IMR-90 (cell line): ENCODE data around the gene CELSR1. TPM values are rescaled to one million over a fixed set of nuclear protein-coding genes. Genes with fewer than 3 reads are reported as not detected.

Experiments
- ATAC-seq: fragments of 200-7000 bp; cut with Tn5 transposase; 2 replicates; pipeline ENCODE4 v1.9.1; 2020; ENCODE audit warnings: low read depth, mild to moderate bottlenecking, moderate library complexity
- BruUV-seq: library from RNA; stranded (reverse); fragments of 400-500 nt; replicated peaks from 2 replicates; lab custom pipeline; 2021; lab: Mats Ljungman, UMichigan
- CTCF ChIA-PET: fragments of 300-600 bp; formaldehyde crosslinking; extraction: SDS; loops from one replicate; lab custom pipeline; 2021; ENCODE audit warnings: antibody characterized with exemption; lab: Yijun Ruan, JAX
- POLR2A ChIA-PET: fragments of 300-600 bp; sonication (Branson Sonifier 250); formaldehyde crosslinking; loops from one replicate; lab custom pipeline; 2022; ENCODE audit warnings: antibody characterized with exemption; ENCODE audit not compliant: unreplicated experiment; lab: Charles Lee
- DNase-seq: peaks from one replicate; pipeline ENCODE4 v3.0.0; 2013
- H2AFZ ChIP-seq: replicated peaks from 2 replicates; pipeline ENCODE3; 2013; ENCODE audit warnings: low read length, mild to moderate bottlenecking; ENCODE audit not compliant: poor library complexity
- H2AK5ac ChIP-seq: 2 replicates; pipeline ENCODE4 v1.6.1; 2013; ENCODE audit warnings: low read depth, low read length, inconsistent platforms
- H2AK9ac ChIP-seq: replicated peaks from 2 replicates; pipeline ENCODE3; 2013; ENCODE audit warnings: mild to moderate bottlenecking, low read depth, low read length, moderate library complexity; ENCODE audit not compliant: poor library complexity
- H2BK120ac ChIP-seq: 2 replicates; pipeline ENCODE4 v1.6.1; 2013; ENCODE audit warnings: low read depth, low read length, inconsistent platforms
- H2BK15ac ChIP-seq: 3 replicates; pipeline ENCODE4 v1.6.1; 2013; ENCODE audit warnings: low read depth, low read length, inconsistent platforms
- H2BK20ac ChIP-seq: 2 replicates; pipeline ENCODE4 v1.6.1; 2013; ENCODE audit warnings: low read depth, mild to moderate bottlenecking, inconsistent platforms, low read length, moderate library complexity
- H2BK5ac ChIP-seq: 2 replicates; pipeline ENCODE4 v1.6.1; 2013; ENCODE audit warnings: mild to moderate bottlenecking, low read depth, low read length, inconsistent platforms; ENCODE audit not compliant: poor library complexity, severe bottlenecking
- H3K14ac ChIP-seq: replicated peaks from 2 replicates; pipeline ENCODE4 v1.6.1; 2013; ENCODE audit warnings: low read depth, low read length, inconsistent platforms
- H3K18ac ChIP-seq: 2 replicates; pipeline ENCODE4 v1.6.1; 2013; ENCODE audit warnings: low read depth, low read length, control low read depth
- H3K23ac ChIP-seq: 2 replicates; pipeline ENCODE4 v1.6.1; 2013; ENCODE audit warnings: low read depth, low read length, inconsistent platforms
- H3K27ac ChIP-seq: 2 replicates; pipeline ENCODE4 v1.5.1; 2013; ENCODE audit warnings: mild to moderate bottlenecking, control low read depth, low read length; ENCODE audit not compliant: insufficient read depth
- H3K27me3 ChIP-seq: 2 replicates; pipeline ENCODE4 v1.6.1; 2013; ENCODE audit warnings: low read length; ENCODE audit not compliant: control insufficient read depth, insufficient read depth
- H3K36me3 ChIP-seq: 2 replicates; pipeline ENCODE4 v1.6.1; 2013; ENCODE audit warnings: low read length, mixed read lengths; ENCODE audit not compliant: control insufficient read depth, insufficient read depth
- H3K4ac ChIP-seq: 2 replicates; pipeline ENCODE4 v1.6.1; 2013; ENCODE audit warnings: low read depth, low read length, inconsistent platforms
- H3K4me1 ChIP-seq: 2 replicates; pipeline ENCODE4 v1.6.1; 2013; ENCODE audit warnings: low read length, mixed read lengths; ENCODE audit not compliant: control insufficient read depth, insufficient read depth
- H3K4me2 ChIP-seq: 2 replicates; pipeline ENCODE4 v1.6.1; 2013; ENCODE audit warnings: low read depth, mild to moderate bottlenecking, control low read depth, low read length, moderate library complexity
- H3K4me3 ChIP-seq: 2 replicates; pipeline ENCODE4 v1.5.1; 2013; ENCODE audit warnings: low read depth, mild to moderate bottlenecking, control low read depth, low read length, moderate library complexity; ENCODE audit not compliant: insufficient read depth
- H3K56ac ChIP-seq: 2 replicates; pipeline ENCODE4 v1.6.1; 2013; ENCODE audit warnings: low read length, inconsistent platforms; ENCODE audit not compliant: insufficient read depth; ENCODE audit errors: extremely low read depth
- H3K79me1 ChIP-seq, 2 experiments: 2 replicates each; pipeline ENCODE4 v1.6.1; 2013; ENCODE audit warnings: low read length in 2 of 2, inconsistent platforms in 1 of 2, low read depth in 1 of 2
- H3K9ac ChIP-seq: 2 replicates; pipeline ENCODE4 v1.6.1; 2013; ENCODE audit warnings: low read depth, low read length, control low read depth
- H3K9me1 ChIP-seq: 2 replicates; pipeline ENCODE4 v1.6.1; 2013; ENCODE audit warnings: low read length, inconsistent platforms; ENCODE audit not compliant: insufficient read depth
- H3K9me3 ChIP-seq: 2 replicates; pipeline ENCODE4 v1.6.1; 2013; ENCODE audit warnings: low read length; ENCODE audit not compliant: control insufficient read depth, insufficient read depth
- H4K20me1 ChIP-seq: 2 replicates; pipeline ENCODE4 v1.6.1; 2013; ENCODE audit warnings: low read length, inconsistent platforms; ENCODE audit not compliant: insufficient read depth
- H4K5ac ChIP-seq: 2 replicates; pipeline ENCODE4 v1.6.1; 2013; ENCODE audit warnings: mild to moderate bottlenecking, low read depth, low read length, control low read depth
- H4K8ac ChIP-seq, 2 experiments: 2 replicates each; pipeline ENCODE4 v1.6.1; 2013; ENCODE audit warnings: low read depth in 2 of 2, low read length in 2 of 2, control low read depth in 1 of 2, inconsistent platforms in 1 of 2
- H4K91ac ChIP-seq: 2 replicates; pipeline ENCODE4 v1.6.1; 2013; ENCODE audit warnings: low read depth, low read length, inconsistent platforms; ENCODE audit not compliant: insufficient read depth
- BHLHE40 ChIP-seq: fragments of 150-350 bp; IDR thresholded peaks from 2 replicates; pipeline ENCODE4 v1.6.1; 2016; ENCODE audit warnings: mild to moderate bottlenecking, low read depth, low read length
- CTCF ChIP-seq: conservative IDR thresholded peaks from 2 replicates; pipeline ENCODE4 v1.5.1; 2012; ENCODE audit warnings: mild to moderate bottlenecking, low read depth, low read length, improper control_type of control experiment
- FOS ChIP-seq: fragments of 150-350 bp; IDR thresholded peaks from 2 replicates; pipeline ENCODE4 v1.6.1; 2016; ENCODE audit warnings: low read depth, low read length
- MAFK ChIP-seq: IDR thresholded peaks from 2 replicates; pipeline ENCODE4 v1.6.1; 2012; ENCODE audit warnings: low read depth, low read length, improper control_type of control experiment
- MXI1 ChIP-seq: IDR thresholded peaks from 2 replicates; pipeline ENCODE4 v1.6.1; 2012; ENCODE audit warnings: low read depth, mild to moderate bottlenecking, low read length, moderate library complexity, borderline replicate concordance
- NFE2L2 ChIP-seq: fragments of 150-350 bp; IDR thresholded peaks from 2 replicates; pipeline ENCODE4 v1.6.1; 2016; ENCODE audit warnings: low read depth, mild to moderate bottlenecking, low read length
- RCOR1 ChIP-seq: IDR thresholded peaks from 2 replicates; pipeline ENCODE4 v1.6.1; 2012; ENCODE audit warnings: mild to moderate bottlenecking, low read length, improper control_type of control experiment; ENCODE audit not compliant: insufficient replicate concordance
- RFX5 ChIP-seq: IDR thresholded peaks from 2 replicates; pipeline ENCODE4 v1.8.0; 2012; ENCODE audit warnings: low read depth, mild to moderate bottlenecking, low read length, moderate library complexity
- SMC3 ChIP-seq: fragments of 150-350 bp; IDR thresholded peaks from 2 replicates; pipeline ENCODE4 v1.6.1; 2016; ENCODE audit warnings: low read depth, mild to moderate bottlenecking, antibody characterized with exemption, low read length, moderate library complexity
- USF2 ChIP-seq: fragments of 150-350 bp; IDR thresholded peaks from 2 replicates; pipeline ENCODE4 v1.6.1; 2017; ENCODE audit warnings: mild to moderate bottlenecking, antibody characterized with exemption, low read length, low read depth
- WGBS, 2 experiments: methylation state at CpG; one replicate each; pipeline versions ENCODE4 v1.1.5 to v1.1.7; 2013; ENCODE audit warnings: missing lambda C conversion rate in 2 of 2; ENCODE audit not compliant: insufficient read length in 1 of 2; ENCODE audit errors: extremely low coverage in 2 of 2; 5-methylcytosine and 5-hydroxymethylcytosine counted together
- dilution Hi-C: fragments of 300-500 bp; cut with HindIII; formaldehyde crosslinking; loops from one replicate; pipeline ENCODE4 v1.14.3; 2018; ENCODE audit warnings: low sequenced_read_pairs; ENCODE audit not compliant: unreplicated experiment
- in situ Hi-C: fragments of 300-500 bp; cut with MboI; formaldehyde crosslinking; loops from 3 replicates; pipeline ENCODE4 v1.14.3; 2019; ENCODE audit warnings: low sequenced_read_pairs, inconsistent platforms, mixed read lengths
- intact Hi-C: fragments of 100-400 bp; cut with micrococcal nuclease; formaldehyde crosslinking; loops from 2 replicates; pipeline ENCODE4 v1.10.0; 2022
- polyA plus RNA-seq, 3 experiments: library from polyadenylated mRNA; depleted of rRNA; stranded (reverse); fragments of >200 nt; gene quantifications; 2 replicates each; pipeline ENCODE4 v1.2.3, GENCODE V29; 2012; ENCODE audit warnings: low replicate concordance in 1 of 3
- total RNA-seq: library from RNA; depleted of rRNA; stranded (reverse); fragments of >200 nt; gene quantifications from 2 replicates; pipeline ENCODE4 v1.2.3, GENCODE V29; 2012

The CELSR1 gene
- total and polyA plus RNA-seq, 2 of the 4 experiments (the other 2 are of a cell fraction), result 0.36 to 0.82 TPM

- no peak for TF ChIP-seq SMC3
These were observed 7.8 kb upstream of the CELSR1 start (continued) for GRCh38 chr22:46545086-46545792.

- Histone ChIP-seq H3K27ac (no peak overlapping the region), H2BK15ac (no peak overlapping the region), H4K91ac (no peak overlapping the region), H2BK20ac (no peak overlapping the region), H3K18ac (no peak overlapping the region), H4K5ac (no peak overlapping the region), H2BK5ac (no peak overlapping the region), H2AK9ac (peak overlapping the region; percentile 2), H2AFZ (peak overlapping the region; percentile 77), H3K27me3 (peaks cover 21% of the 10 kb centered on the region), H3K36me3 (no peaks in the 10 kb centered on the region), H4K20me1 (no peaks in the 10 kb centered on the region), H3K9me1 (peaks cover 15% of the 10 kb centered on the region), H2BK120ac (no peak overlapping the region), H3K9ac (no peak overlapping the region), H2AK5ac (no peak overlapping the region), H3K14ac (no peak overlapping the region), H3K4ac (no peak overlapping the region), H3K56ac (no peak overlapping the region), H3K4me2 (no peak overlapping the region), H3K23ac (no peak overlapping the region), H3K9me3 (no peaks in the 10 kb centered on the region), H3K4me3 (no peak overlapping the region), H3K79me1 (no peaks in the 10 kb centered on the region), H3K4me1 (peaks cover 13% of the 10 kb centered on the region), H4K8ac (no peak overlapping the region)
- intact Hi-C loops, result loop anchor here (1.0 kb wide), 2 partner anchors 175 to 187 kb away; no protein-coding TSS in a partner anchor
- ChIA-PET CTCF (interaction anchor here (2.0 to 3.2 kb wide), 2 partner anchors 172 to 175 kb away, joined by 6 to 26 read pairs; no protein-coding TSS in a partner anchor), POLR2A (no interaction called here)
- in situ Hi-C loops, result loop anchor here (5.0 to 25.0 kb wide), 2 partner anchors 175 to 405 kb away; no protein-coding TSS in a partner anchor
- 18% methylated on average over 6 of the region's 27 CpGs; no CpG with 5 or more reads in 1 of the 2 experiments for WGBS, 2 experiments
- BruUV-seq, result no TSS peak
- dilution Hi-C loops, result no loop called here
- ATAC-seq (peak; percentile 95), DNase-seq (peak; percentile 50)
- TF ChIP-seq MXI1 (no peak), BHLHE40 (no peak; the same call in 1 of the 2 replicates), FOS (no peak), CTCF (peak; percentile 94), RCOR1 (no peak), SMC3 (peak; percentile 88), USF2 (no peak), MAFK (no peak), RFX5 (no peak), NFE2L2 (no peak)
These were observed 4.9 kb upstream of the CELSR1 start for GRCh38 chr22:46542011-46542985.
